Activated T-cell treated with anti-CD3 and anti-CD28 coated beads, Interleukin-2, amount 50 U/mL, for 4 hours (primary cell): Measurements from ENCODE around the gene RDH11. TPM values are rescaled to one million over a fixed set of nuclear protein-coding genes. Genes with fewer than 3 reads are reported as not detected.

ENCODE experiments used
- ATAC-seq, 2 donors: fragments of 200-7000 bp; cut with Tn5 transposase; one replicate each; pipeline ENCODE4 v1.10.0; 2021
- DNase-seq: peaks from one replicate; pipeline ENCODE4 v3.0.0-alpha.2; 2020
- H3K27me3 Mint-ChIP-seq: one replicate; pipeline ENCODE4 v1.8.0; 2021; ENCODE audit warnings: low read depth, mixed read lengths
- H3K36me3 Mint-ChIP-seq: one replicate; pipeline ENCODE4 v1.8.0; 2022; ENCODE audit warnings: mixed read lengths; ENCODE audit not compliant: insufficient read depth
- H3K4me1 Mint-ChIP-seq: one replicate; pipeline ENCODE4 v1.8.0; 2021; ENCODE audit warnings: low read depth, mixed read lengths
- H3K4me3 Mint-ChIP-seq: one replicate; pipeline ENCODE4 v1.8.0; 2021; ENCODE audit warnings: mild to moderate bottlenecking, moderate library complexity, mixed read lengths
- H3K9me3 Mint-ChIP-seq: one replicate; pipeline ENCODE4 v1.8.0; 2021; ENCODE audit warnings: mixed read lengths
- total RNA-seq, 3 donors: library from RNA; stranded (reverse); gene quantifications; one replicate each; pipeline ENCODE4 v1.2.1, GENCODE V29; 2021

RDH11 gene
- total RNA-seq, 3 donors from 2014 or later: 37.9 to 43.3 (median 42.5) TPM

GRCh38 chr14:67650694-67651093 is 44.9 kb downstream of the RDH11 start:
- Mint-ChIP-seq H3K9me3 (no peaks in the 10 kb centered on the region), H3K4me1 (no peaks in the 10 kb centered on the region), H3K4me3 (no peak overlapping the region), H3K36me3 (peaks cover 33% of the 10 kb centered on the region), H3K27me3 (no peaks in the 10 kb centered on the region)
- ATAC-seq (no peak), DNase-seq (no peak)

GRCh38 chr14:67650151-67650550 is 45.4 kb downstream of the RDH11 start:
- Mint-ChIP-seq H3K36me3 (peaks cover 33% of the 10 kb centered on the region), H3K9me3 (no peaks in the 10 kb centered on the region), H3K4me1 (no peaks in the 10 kb centered on the region), H3K4me3 (no peak overlapping the region), H3K27me3 (no peaks in the 10 kb centered on the region)
- ATAC-seq (no peak), DNase-seq (no peak)

- Mint-ChIP-seq H3K9me3 (no peaks in the 10 kb centered on the region), H3K27me3 (no peaks in the 10 kb centered on the region), H3K4me1 (peaks cover 8% of the 10 kb centered on the region), H3K36me3 (peaks cover 23% of the 10 kb centered on the region), H3K4me3 (no peak overlapping the region)
- DNase-seq (no peak), ATAC-seq (no peak)
These were observed 49.4 kb downstream of the RDH11 start for GRCh38 chr14:67646131-67646530.

GRCh38 chr14:67645414-67645813 is 50.1 kb downstream of the RDH11 start:
- DNase-seq: no peak
- ATAC-seq: no peak
- Mint-ChIP-seq H3K4me3 (no peak overlapping the region), H3K4me1 (peaks cover 8% of the 10 kb centered on the region), H3K9me3 (no peaks in the 10 kb centered on the region), H3K36me3 (peaks cover 17% of the 10 kb centered on the region), H3K27me3 (no peaks in the 10 kb centered on the region)

GRCh38 chr14:67644428-67644827 is 51.1 kb downstream of the RDH11 start:
- Mint-ChIP-seq H3K4me1 (peaks cover 8% of the 10 kb centered on the region), H3K9me3 (no peaks in the 10 kb centered on the region), H3K4me3 (no peak overlapping the region), H3K27me3 (no peaks in the 10 kb centered on the region), H3K36me3 (peaks cover 10% of the 10 kb centered on the region)
- DNase-seq: no peak
- ATAC-seq: no peak

- peaks cover 8% of the 10 kb centered on the region for H3K4me1 Mint-ChIP-seq
- H3K4me3 Mint-ChIP-seq: no peak overlapping the region
- DNase-seq: no peak
- peaks cover 9% of the 10 kb centered on the region for H3K36me3 Mint-ChIP-seq
- H3K27me3 Mint-ChIP-seq: no peaks in the 10 kb centered on the region
- H3K9me3 Mint-ChIP-seq: no peaks in the 10 kb centered on the region
- no peak for ATAC-seq
These were observed 51.9 kb downstream of the RDH11 start for GRCh38 chr14:67643713-67644112.

GRCh38 chr14:67641902-67642749 is 53.4 kb downstream of the RDH11 start:
- Mint-ChIP-seq H3K4me1 (peaks cover 8% of the 10 kb centered on the region), H3K36me3 (peaks cover 6% of the 10 kb centered on the region), H3K4me3 (no peak overlapping the region), H3K9me3 (no peaks in the 10 kb centered on the region), H3K27me3 (no peaks in the 10 kb centered on the region)
- DNase-seq (no peak), ATAC-seq (peak; percentile 69 to 79)

GRCh38 chr14:67641480-67641879 is 54.1 kb downstream of the RDH11 start:
- Mint-ChIP-seq H3K36me3 (no peaks in the 10 kb centered on the region), H3K27me3 (no peaks in the 10 kb centered on the region), H3K4me1 (peaks cover 8% of the 10 kb centered on the region), H3K9me3 (no peaks in the 10 kb centered on the region), H3K4me3 (no peak overlapping the region)
- ATAC-seq (no peak), DNase-seq (no peak)

- DNase-seq (no peak), ATAC-seq (no peak)
- Mint-ChIP-seq H3K36me3 (no peaks in the 10 kb centered on the region), H3K4me3 (no peak overlapping the region), H3K4me1 (peaks cover 8% of the 10 kb centered on the region), H3K27me3 (no peaks in the 10 kb centered on the region), H3K9me3 (no peaks in the 10 kb centered on the region)
These were observed 56.9 kb downstream of the RDH11 start for GRCh38 chr14:67638642-67639041.

GRCh38 chr14:67636361-67636919 is 59.1 kb downstream of the RDH11 start:
- Mint-ChIP-seq H3K27me3 (no peaks in the 10 kb centered on the region), H3K9me3 (no peaks in the 10 kb centered on the region), H3K4me3 (no peak overlapping the region), H3K4me1 (no peaks in the 10 kb centered on the region), H3K36me3 (peaks cover 5% of the 10 kb centered on the region)
- DNase-seq (no peak), ATAC-seq (no peak)

- H3K27me3 Mint-ChIP-seq: no peaks in the 10 kb centered on the region
These were observed 62.0 kb downstream of the RDH11 start for GRCh38 chr14:67633451-67634147.

GRCh38 chr14:67630938-67631337 is 64.6 kb downstream of the RDH11 start:
- H3K4me3 Mint-ChIP-seq: no peak overlapping the region

More at GRCh38 chr14:67633451-67634147, 62.0 kb downstream of the RDH11 start:
- Mint-ChIP-seq H3K36me3 (peaks cover 5% of the 10 kb centered on the region), H3K4me3 (no peak overlapping the region), H3K9me3 (no peaks in the 10 kb centered on the region), H3K4me1 (no peaks in the 10 kb centered on the region)
- no peak for ATAC-seq
- DNase-seq: no peak

GRCh38 chr14:67630186-67630585 is 65.4 kb downstream of the RDH11 start:
- no peak for DNase-seq
- Mint-ChIP-seq H3K36me3 (peaks cover 5% of the 10 kb centered on the region), H3K27me3 (no peaks in the 10 kb centered on the region)

More at GRCh38 chr14:67630938-67631337, 64.6 kb downstream of the RDH11 start:
- Mint-ChIP-seq H3K36me3 (peaks cover 5% of the 10 kb centered on the region), H3K9me3 (no peaks in the 10 kb centered on the region), H3K4me1 (no peaks in the 10 kb centered on the region), H3K27me3 (no peaks in the 10 kb centered on the region)
- DNase-seq (no peak), ATAC-seq (no peak)

GRCh38 chr14:67627519-67627918 is 68.0 kb downstream of the RDH11 start:
- Mint-ChIP-seq H3K27me3 (no peaks in the 10 kb centered on the region), H3K4me1 (peaks cover 7% of the 10 kb centered on the region), H3K36me3 (peaks cover 6% of the 10 kb centered on the region), H3K9me3 (no peaks in the 10 kb centered on the region), H3K4me3 (no peak overlapping the region)
- ATAC-seq (no peak), DNase-seq (no peak)

More at GRCh38 chr14:67630186-67630585, 65.4 kb downstream of the RDH11 start:
- no peaks in the 10 kb centered on the region for H3K4me1 Mint-ChIP-seq
- no peak for ATAC-seq
- no peak overlapping the region for H3K4me3 Mint-ChIP-seq
- H3K9me3 Mint-ChIP-seq: no peaks in the 10 kb centered on the region
